Left lung (tissue), 10 donors: ENCODE measurements around the gene VAMP2. TPM values are rescaled to one million over a fixed set of nuclear protein-coding genes. Genes with fewer than 3 reads are reported as not detected.

Source experiments
- ATAC-seq: fragments of 200-7000 bp; cut with Tn5 transposase; one replicate; pipeline ENCODE4 v1.9.1; 2020; ENCODE audit warnings: moderate library complexity
- DNase-seq, 4 donors: peaks; one replicate each; pipeline ENCODE4 v3.0.0-alpha.2; 2013 to 2020
- H3K27ac ChIP-seq, 2 donors: fragments of 200-600 bp; sonication (generic) in 1 of 2; one replicate each; pipeline versions ENCODE4 v1.5.0 to v1.8.0; 2020 to 2021
- H3K27me3 ChIP-seq, 2 donors: fragments of 200-600 bp; sonication (generic) in 1 of 2; one replicate each; pipeline versions ENCODE4 v1.5.0 to v1.8.0; 2020 to 2021
- H3K36me3 ChIP-seq, 2 donors: fragments of 200-600 bp; sonication (generic) in 1 of 2; one replicate each; pipeline versions ENCODE4 v1.5.0 to v1.8.0; 2020 to 2021
- H3K4me1 ChIP-seq, 2 donors: fragments of 200-600 bp; one replicate each; pipeline ENCODE4 v1.8.0; 2021
- H3K4me3 ChIP-seq, 2 donors: fragments of 200-600 bp; sonication (generic) in 1 of 2; one replicate each; pipeline versions ENCODE4 v1.5.0 to v1.8.0; 2020 to 2021; ENCODE audit warnings: mild to moderate bottlenecking in 1 of 2
- H3K9me3 ChIP-seq, 2 donors: fragments of 200-600 bp; sonication (generic) in 1 of 2; one replicate each; pipeline versions ENCODE4 v1.5.0 to v1.8.0; 2020 to 2021
- CTCF ChIP-seq, 2 donors: fragments of 200-600 bp; sonication (generic) in 1 of 2; IDR thresholded peaks; one replicate each; pipeline versions ENCODE4 v1.5.0 to v1.8.0; 2021; ENCODE audit warnings: antibody characterized with exemption in 2 of 2
- intact Hi-C, 2 donors: fragments of 100-400 bp; cut with DNase I; formaldehyde crosslinking; loops; one replicate each; pipeline versions ENCODE4 v1.11.2 to v1.14.2; 2022
- polyA plus RNA-seq, 6 donors: library from polyadenylated mRNA; unstranded; fragments of 120-200 nt; gene quantifications; one replicate each; pipeline ENCODE4 v1.2.1, GENCODE V29; 2013; ENCODE audit not compliant: insufficient read length in 6 of 6
- total RNA-seq, 2 donors: library from RNA; stranded (reverse); fragmentation: NEBNext Ultra II Directional; extraction: Animal tissue kit (Norgen Biotek cat#: 25700); gene quantifications; one replicate each; pipeline ENCODE4 v1.2.1, GENCODE V29; 2021
- donor health status: DM: no; HTN: yes; CAD: no.
- donor health status: DM: no; HTN: no; CAD: no.

The VAMP2 gene
- total and polyA plus RNA-seq, 8 donors: 48.3 to 108 (median 99.8) TPM

GRCh38 chr17:8117367-8117979 is 45.3 kb downstream of the VAMP2 start:
- DNase-seq (peak in 1 of 4 donors; percentile 7), ATAC-seq (no peak)
- Histone ChIP-seq H3K4me3 (peak overlapping the region in 1 of 2 donors; percentile 52), H3K9me3 (no peaks in the 10 kb centered on the region), H3K27me3 (peaks cover 37 to 85% of the 10 kb centered on the region in 2 donors), H3K4me1 (peaks cover 13 to 53% of the 10 kb centered on the region in 2 donors), H3K36me3 (no peaks in the 10 kb centered on the region), H3K27ac (no peak overlapping the region)
- no peak for TF ChIP-seq CTCF (IDR thresholded peaks at IDR 0.05)
- intact Hi-C loops: no loop called here

DNA sequence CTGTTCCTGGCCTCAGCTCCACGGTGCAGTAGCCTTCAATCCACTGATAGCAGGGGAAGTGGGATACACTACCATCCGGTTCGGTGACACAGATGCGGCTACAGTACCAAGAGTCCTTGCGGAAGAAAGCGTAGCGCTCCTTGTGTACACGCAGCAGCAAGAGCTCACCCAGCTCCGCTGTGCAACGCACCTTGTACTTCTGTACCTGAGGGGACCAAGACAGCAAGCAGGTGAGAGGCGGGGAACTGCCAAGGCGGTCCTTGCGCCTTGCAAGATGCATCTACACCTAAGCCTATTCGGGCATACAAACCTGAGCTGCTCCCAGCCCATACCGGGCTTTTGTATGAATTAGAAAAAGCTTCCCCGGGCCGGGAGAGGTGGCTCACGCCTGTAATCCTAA is 46.0 kb downstream of the VAMP2 start:
- intact Hi-C loops: no loop called here
- Histone ChIP-seq H3K27ac (no peak overlapping the region), H3K27me3 (peaks cover 41 to 85% of the 10 kb centered on the region in 2 donors), H3K4me3 (no peak overlapping the region), H3K9me3 (no peaks in the 10 kb centered on the region), H3K4me1 (peaks cover 10 to 46% of the 10 kb centered on the region in 2 donors), H3K36me3 (no peaks in the 10 kb centered on the region)
- DNase-seq: peak in 1 of 4 donors; percentile 59
- no peak for TF ChIP-seq CTCF (IDR thresholded peaks at IDR 0.05)
- no peak for ATAC-seq

GRCh38 chr17:8110907-8111306 is 51.8 kb downstream of the VAMP2 start:
- ATAC-seq: no peak
- Histone ChIP-seq H3K27ac (no peak overlapping the region), H3K36me3 (no peaks in the 10 kb centered on the region), H3K4me1 (peaks cover 5 to 10% of the 10 kb centered on the region in 2 donors), H3K27me3 (peaks cover 32 to 79% of the 10 kb centered on the region in 2 donors), H3K9me3 (no peaks in the 10 kb centered on the region), H3K4me3 (no peak overlapping the region)
- no peak for TF ChIP-seq CTCF (IDR thresholded peaks at IDR 0.05)
- intact Hi-C loops: no loop called here
- no peak for DNase-seq

GRCh38 chr17:8110456-8110804 is 52.3 kb downstream of the VAMP2 start:
- Histone ChIP-seq H3K27ac (no peak overlapping the region), H3K36me3 (no peaks in the 10 kb centered on the region), H3K9me3 (no peaks in the 10 kb centered on the region), H3K27me3 (peaks cover 27 to 75% of the 10 kb centered on the region in 2 donors), H3K4me3 (no peak overlapping the region), H3K4me1 (peaks cover 5 to 10% of the 10 kb centered on the region in 2 donors)
- DNase-seq: no peak
- no peak for ATAC-seq
- intact Hi-C loops: no loop called here
- TF ChIP-seq CTCF (IDR thresholded peaks at IDR 0.05): no peak

GRCh38 chr17:8109661-8110455 is 52.9 kb downstream of the VAMP2 start:
- DNase-seq (peak in 3 of 4 donors; percentile 62 to 93 (median 65)), ATAC-seq (peak; percentile 98)
- Histone ChIP-seq H3K27ac (no peak overlapping the region), H3K9me3 (no peaks in the 10 kb centered on the region), H3K27me3 (peaks cover 24 to 69% of the 10 kb centered on the region in 2 donors), H3K36me3 (no peaks in the 10 kb centered on the region), H3K4me1 (peaks cover 5 to 10% of the 10 kb centered on the region in 2 donors), H3K4me3 (peak overlapping the region in 1 of 2 donors; percentile 30)
- intact Hi-C loops: no loop called here
- peak; percentile 82 to 88 for TF ChIP-seq CTCF (IDR thresholded peaks at IDR 0.05)
